Thyroid gland (tissue), 4 donors: ENCODE results near the gene SCYL3.

Experiments
- CTCF ChIP-seq, 6 experiments: fragments of 200-600 bp in 3 of 6; fragments of 450-650 bp in 3 of 6; sonication (generic) in 3 of 6; IDR thresholded peaks; one replicate each; pipeline ENCODE4 v1.5.1; 2016 to 2019; ENCODE audit warnings: antibody characterized with exemption in 6 of 6, mild to moderate bottlenecking in 2 of 6, inconsistent platforms in 1 of 6, moderate library complexity in 1 of 6
- POLR2A ChIP-seq, 2 donors: fragments of 450-650 bp; IDR thresholded peaks; one replicate each; pipeline ENCODE4 v1.6.1; 2017; ENCODE audit warnings: antibody characterized with exemption in 2 of 2, mild to moderate bottlenecking in 2 of 2, moderate library complexity in 1 of 2

- TF ChIP-seq CTCF (IDR thresholded peaks at IDR 0.05), result no peak
- TF ChIP-seq POLR2A (IDR thresholded peaks at IDR 0.05), result no peak
Measured at GRCh38 chr1:169836198-169836597, 57.5 kb downstream of the SCYL3 start.
